Activated B cell treated with CpG ODN at 0.5 μM for 24 hours (primary cell): ENCODE data around the gene OPN4. TPM values are rescaled to one million over a fixed set of nuclear protein-coding genes. Genes with fewer than 3 reads are reported as not detected.
"Not testable (repeated sequence)": the region's sequence is repeated elsewhere in the genome, so short reads cannot be mapped to it uniquely, and the experiment has no call there.

Source experiments
- ATAC-seq: fragments of 200-7000 bp; cut with Tn5 transposase; one replicate; pipeline ENCODE4 v1.10.0; 2021; ENCODE audit warnings: low read depth, mild to moderate bottlenecking, moderate library complexity
- CTCF ChIA-PET: fragments of 350-600 bp; sonication (Branson Sonifier 250); formaldehyde crosslinking; loops from one replicate; lab custom pipeline; 2021; ENCODE audit warnings: antibody characterized with exemption; lab: Charles Lee
- POLR2A ChIA-PET: fragments of 350-600 bp; sonication (Branson Sonifier 250); formaldehyde crosslinking; loops from one replicate; lab custom pipeline; 2021; ENCODE audit warnings: antibody characterized with exemption; lab: Charles Lee
- DNase-seq: peaks from one replicate; pipeline ENCODE4 v3.0.0; 2022
- H3K27ac Mint-ChIP-seq: one replicate; pipeline ENCODE4 v1.8.0; 2020; ENCODE audit warnings: mixed read lengths
- H3K27me3 Mint-ChIP-seq: one replicate; pipeline ENCODE4 v1.8.0; 2021; ENCODE audit warnings: mixed read lengths
- H3K36me3 Mint-ChIP-seq: one replicate; pipeline ENCODE4 v1.8.0; 2021; ENCODE audit warnings: low read depth, mixed read lengths
- H3K4me1 Mint-ChIP-seq: one replicate; pipeline ENCODE4 v1.8.0; 2021; ENCODE audit warnings: mixed read lengths
- H3K4me3 Mint-ChIP-seq: one replicate; pipeline ENCODE4 v1.8.0; 2020; ENCODE audit warnings: mild to moderate bottlenecking, mixed read lengths
- H3K9me3 Mint-ChIP-seq: one replicate; pipeline ENCODE4 v1.8.0; 2020; ENCODE audit warnings: mixed read lengths
- CTCF ChIP-seq: fragments of 200-600 bp; IDR thresholded peaks from one replicate; pipeline ENCODE4 v1.8.0; 2022; ENCODE audit warnings: antibody characterized with exemption, mild to moderate bottlenecking
- intact Hi-C: fragments of 100-400 bp; cut with micrococcal nuclease; formaldehyde crosslinking; loops from one replicate; pipeline ENCODE4 v1.15.1; 2024
- total RNA-seq: library from RNA; stranded (reverse); gene quantifications from 2 replicates; pipeline ENCODE4 v1.2.3, GENCODE V29; 2022

Gene OPN4
- total RNA-seq, 1 donor from 2014 or later: not detected

- no peak for TF ChIP-seq CTCF
- peaks cover 9% of the 10 kb centered on the region for H3K9me3 Mint-ChIP-seq
- no peak for ATAC-seq
- H3K36me3 Mint-ChIP-seq: no peaks in the 10 kb centered on the region
- peaks cover 19% of the 10 kb centered on the region for H3K27me3 Mint-ChIP-seq
- intact Hi-C loops: no loop called here
- no peaks in the 10 kb centered on the region for H3K4me1 Mint-ChIP-seq
- ChIA-PET POLR2A (no interaction called here), CTCF (no interaction called here)
- no peak overlapping the region for H3K27ac Mint-ChIP-seq
- no peak for DNase-seq
- no peak overlapping the region for H3K4me3 Mint-ChIP-seq
Observed at GRCh38 chr10:86613905-86614304, 40.4 kb upstream of the OPN4 start.

- Mint-ChIP-seq H3K4me3 (no peak overlapping the region), H3K27ac (no peak overlapping the region), H3K9me3 (peaks cover 9% of the 10 kb centered on the region), H3K4me1 (no peaks in the 10 kb centered on the region), H3K27me3 (peaks cover 21% of the 10 kb centered on the region), H3K36me3 (no peaks in the 10 kb centered on the region)
- DNase-seq: no peak
- ChIA-PET CTCF (no interaction called here), POLR2A (interaction anchor here (0.7 kb wide), 1 partner anchor 242 kb away, joined by 4 read pairs; no protein-coding TSS in a partner anchor)
- intact Hi-C loops: no loop called here
- no peak for TF ChIP-seq CTCF
- no peak for ATAC-seq
Observed at GRCh38 chr10:86614853-86615252, 39.5 kb upstream of the OPN4 start.

- CTCF ChIA-PET, H3K27ac Mint-ChIP-seq, intact Hi-C loops, H3K4me1 Mint-ChIP-seq, H3K9me3 Mint-ChIP-seq, ATAC-seq, H3K4me3 Mint-ChIP-seq, H3K36me3 Mint-ChIP-seq, DNase-seq, POLR2A ChIA-PET: not testable (repeated sequence)
- H3K27me3 Mint-ChIP-seq: peaks cover 13% of the 10 kb centered on the region
Observed at GRCh38 chr10:86617278-86617677, 37.1 kb upstream of the OPN4 start.

GRCh38 chr10:86628311-86628710, 26.0 kb upstream of the OPN4 start:
- Mint-ChIP-seq H3K4me3 (no peak overlapping the region), H3K36me3 (no peaks in the 10 kb centered on the region), H3K27me3 (peaks cover 32% of the 10 kb centered on the region), H3K9me3 (no peaks in the 10 kb centered on the region), H3K4me1 (no peaks in the 10 kb centered on the region), H3K27ac (no peak overlapping the region)
- DNase-seq: no peak
- ATAC-seq: no peak
- no peak for TF ChIP-seq CTCF
- intact Hi-C loops: no loop called here
- CTCF ChIA-PET: interaction anchor here (1.1 kb wide), 1 partner anchor 9 kb away, joined by 3 read pairs; no protein-coding TSS in a partner anchor
- POLR2A ChIA-PET: no interaction called here

GRCh38 chr10:86630079-86630478, 24.3 kb upstream of the OPN4 start:
- POLR2A ChIA-PET: no interaction called here
- no peaks in the 10 kb centered on the region for H3K36me3 Mint-ChIP-seq
- DNase-seq (no peak), ATAC-seq (no peak)
- H3K9me3 Mint-ChIP-seq: no peaks in the 10 kb centered on the region
- no peak overlapping the region for H3K4me3 Mint-ChIP-seq
- no peak overlapping the region for H3K27ac Mint-ChIP-seq
- no peaks in the 10 kb centered on the region for H3K4me1 Mint-ChIP-seq
- peaks cover 44% of the 10 kb centered on the region for H3K27me3 Mint-ChIP-seq
- intact Hi-C loops: no loop called here
- CTCF ChIA-PET: no interaction called here
- TF ChIP-seq CTCF: no peak
